Smooth muscle cell (in vitro differentiated cells): Measurements from ENCODE around the gene TMEM208. TPM values are rescaled to one million over a fixed set of nuclear protein-coding genes. Genes with fewer than 3 reads are reported as not detected.

Source experiments
- DNase-seq: peaks from one replicate; lab custom pipeline; 2025; ENCODE audit not compliant: unreplicated experiment; lab: John Stamatoyannopoulos, UW
- H2AFZ ChIP-seq: fragments of 200-600 bp; sonication (generic); 2 replicates; pipeline ENCODE4 v1.6.0; 2016; ENCODE audit warnings: antibody characterized with exemption, low read depth, mild to moderate bottlenecking
- H3F3A ChIP-seq: fragments of 200-600 bp; sonication (generic); 2 replicates; pipeline ENCODE4 v1.6.0; 2017; ENCODE audit warnings: antibody characterized with exemption, low read depth
- H3K27ac ChIP-seq: fragments of 200-600 bp; sonication (generic); 2 replicates; pipeline ENCODE4 v1.5.1; 2016; ENCODE audit warnings: low read depth, mild to moderate bottlenecking
- H3K27me3 ChIP-seq: fragments of 200-600 bp; sonication (generic); 2 replicates; pipeline ENCODE4 v1.6.1; 2016; ENCODE audit warnings: low read depth, mild to moderate bottlenecking
- H3K36me3 ChIP-seq: fragments of 200-600 bp; sonication (generic); 2 replicates; pipeline ENCODE4 v1.5.1; 2016; ENCODE audit warnings: low read depth
- H3K4me1 ChIP-seq: fragments of 200-600 bp; sonication (generic); 2 replicates; pipeline ENCODE4 v1.5.1; 2016; ENCODE audit warnings: low read depth
- H3K4me2 ChIP-seq: fragments of 200-600 bp; sonication (generic); 2 replicates; pipeline ENCODE4 v1.6.0; 2016; ENCODE audit warnings: mild to moderate bottlenecking
- H3K4me3 ChIP-seq: fragments of 200-600 bp; sonication (generic); 2 replicates; pipeline ENCODE4 v1.5.1; 2016; ENCODE audit warnings: mild to moderate bottlenecking
- H3K79me2 ChIP-seq: fragments of 200-600 bp; sonication (generic); 2 replicates; pipeline ENCODE4 v1.6.0; 2016; ENCODE audit warnings: low read depth, mild to moderate bottlenecking
- H3K9ac ChIP-seq: fragments of 200-600 bp; sonication (generic); 2 replicates; pipeline ENCODE4 v1.6.0; 2016; ENCODE audit warnings: low read depth
- H3K9me3 ChIP-seq: fragments of 200-600 bp; sonication (generic); replicated peaks from 2 replicates; pipeline ENCODE4 v1.5.1; 2016; ENCODE audit warnings: low read depth
- H4K20me1 ChIP-seq: fragments of 200-600 bp; sonication (generic); 2 replicates; pipeline ENCODE4 v1.6.0; 2016; ENCODE audit warnings: low read depth
- WGBS: methylation state at CpG from one replicate; pipeline ENCODE4 v1.1.7; 2016; ENCODE audit warnings: low lambda C conversion rate; 5-methylcytosine and 5-hydroxymethylcytosine counted together
- polyA plus RNA-seq: library from polyadenylated mRNA; unstranded; fragments of >200 nt; fragmentation: Nextera tagmentation; extraction: Ambion mirVana; gene quantifications from 2 replicates; pipeline ENCODE4 v1.2.1, GENCODE V29; 2016
- total RNA-seq: library from RNA; depleted of rRNA; stranded (reverse); fragments of >200 nt; gene quantifications from 2 replicates; pipeline ENCODE4 v1.2.3, GENCODE V29; 2014
- TF ChIP-seq, protein P1 (sequence below): fragments of 200-600 bp; sonication (generic); IDR thresholded peaks from 2 replicates; pipeline ENCODE4 v1.5.1; 2017; ENCODE audit warnings: borderline replicate concordance, mild to moderate bottlenecking, antibody characterized with exemption; ENCODE audit not compliant: insufficient read depth, poor library complexity, severe bottlenecking

Gene TMEM208
- total and polyA plus RNA-seq, 2 experiments from 2014 or later, result 45.4 to 171 TPM

DNA sequence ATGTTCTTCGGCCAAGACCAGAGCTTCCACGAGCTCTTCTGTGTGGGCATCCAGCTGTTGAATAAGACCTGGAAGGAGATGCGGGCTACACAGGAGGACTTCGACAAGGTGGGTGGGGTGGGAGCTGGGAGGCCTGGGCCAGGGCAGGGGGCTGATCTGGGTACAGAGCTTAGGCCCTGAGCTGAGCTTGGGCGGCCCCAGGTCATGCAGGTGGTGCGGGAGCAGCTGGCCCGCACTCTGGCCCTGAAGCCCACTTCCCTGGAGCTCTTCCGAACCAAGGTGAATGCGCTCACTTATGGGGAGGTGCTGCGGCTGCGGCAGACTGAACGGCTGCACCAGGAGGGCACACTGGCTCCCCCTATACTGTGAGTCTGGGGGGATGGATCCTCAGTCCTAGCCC, 24.5 kb upstream of the TMEM208 start:
- Histone ChIP-seq H3K27me3 (no peaks in the 10 kb centered on the region), H2AFZ (no peak overlapping the region), H3K4me3 (no peak overlapping the region), H3F3A (no peaks in the 10 kb centered on the region), H3K4me2 (no peak overlapping the region), H4K20me1 (peaks cover 14% of the 10 kb centered on the region), H3K9ac (no peak overlapping the region), H3K79me2 (no peaks in the 10 kb centered on the region), H3K36me3 (no peaks in the 10 kb centered on the region), H3K9me3 (no peaks in the 10 kb centered on the region), H3K4me1 (no peaks in the 10 kb centered on the region), H3K27ac (no peak overlapping the region)
- TF ChIP-seq, protein P1, sequence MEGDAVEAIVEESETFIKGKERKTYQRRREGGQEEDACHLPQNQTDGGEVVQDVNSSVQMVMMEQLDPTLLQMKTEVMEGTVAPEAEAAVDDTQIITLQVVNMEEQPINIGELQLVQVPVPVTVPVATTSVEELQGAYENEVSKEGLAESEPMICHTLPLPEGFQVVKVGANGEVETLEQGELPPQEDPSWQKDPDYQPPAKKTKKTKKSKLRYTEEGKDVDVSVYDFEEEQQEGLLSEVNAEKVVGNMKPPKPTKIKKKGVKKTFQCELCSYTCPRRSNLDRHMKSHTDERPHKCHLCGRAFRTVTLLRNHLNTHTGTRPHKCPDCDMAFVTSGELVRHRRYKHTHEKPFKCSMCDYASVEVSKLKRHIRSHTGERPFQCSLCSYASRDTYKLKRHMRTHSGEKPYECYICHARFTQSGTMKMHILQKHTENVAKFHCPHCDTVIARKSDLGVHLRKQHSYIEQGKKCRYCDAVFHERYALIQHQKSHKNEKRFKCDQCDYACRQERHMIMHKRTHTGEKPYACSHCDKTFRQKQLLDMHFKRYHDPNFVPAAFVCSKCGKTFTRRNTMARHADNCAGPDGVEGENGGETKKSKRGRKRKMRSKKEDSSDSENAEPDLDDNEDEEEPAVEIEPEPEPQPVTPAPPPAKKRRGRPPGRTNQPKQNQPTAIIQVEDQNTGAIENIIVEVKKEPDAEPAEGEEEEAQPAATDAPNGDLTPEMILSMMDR, result no peak
- no peak for DNase-seq
- WGBS, result over 99% methylated on average over 12 of the region's 12 CpGs

DNA sequence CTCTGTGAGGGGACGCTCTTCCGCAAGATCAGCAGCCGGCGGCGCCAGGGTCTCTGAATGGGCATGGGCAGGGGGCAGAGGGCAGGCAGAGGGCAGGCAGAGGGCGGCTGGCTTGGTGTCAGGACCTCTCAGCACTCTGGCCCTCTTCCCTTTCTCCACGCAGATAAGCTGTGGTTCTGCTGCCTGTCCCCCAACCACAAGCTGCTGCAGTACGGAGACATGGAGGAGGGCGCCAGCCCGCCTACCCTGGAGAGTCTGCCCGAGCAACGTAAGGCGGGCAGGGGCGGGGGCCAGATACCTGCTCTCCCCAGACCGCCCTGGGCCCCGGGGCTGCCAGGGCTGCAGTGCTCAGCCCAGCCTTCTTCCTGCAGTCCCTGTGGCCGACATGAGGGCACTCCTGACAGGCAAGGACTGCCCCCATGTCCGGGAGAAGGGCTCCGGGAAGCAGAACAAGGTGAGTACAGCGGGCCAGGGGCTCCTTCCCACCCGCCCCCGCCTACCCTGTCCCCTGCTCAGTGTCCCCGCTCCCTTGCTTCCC, 23.9 kb upstream of the TMEM208 start:
- H3F3A ChIP-seq, result no peaks in the 10 kb centered on the region
- H3K4me3 ChIP-seq, result no peak overlapping the region
- no peak overlapping the region for H3K27ac ChIP-seq
- H3K9ac ChIP-seq, result no peak overlapping the region
- H3K27me3 ChIP-seq, result no peaks in the 10 kb centered on the region
- no peak overlapping the region for H2AFZ ChIP-seq
- H3K79me2 ChIP-seq, result no peaks in the 10 kb centered on the region
- WGBS, result 97% methylated on average over 17 of the region's 23 CpGs
- no peak overlapping the region for H3K4me2 ChIP-seq
- H3K4me1 ChIP-seq, result no peaks in the 10 kb centered on the region
- H4K20me1 ChIP-seq, result peaks cover 8% of the 10 kb centered on the region
- TF ChIP-seq, protein P1, result no peak
- DNase-seq, result no peak
- no peaks in the 10 kb centered on the region for H3K9me3 ChIP-seq
- H3K36me3 ChIP-seq, result no peaks in the 10 kb centered on the region

DNA sequence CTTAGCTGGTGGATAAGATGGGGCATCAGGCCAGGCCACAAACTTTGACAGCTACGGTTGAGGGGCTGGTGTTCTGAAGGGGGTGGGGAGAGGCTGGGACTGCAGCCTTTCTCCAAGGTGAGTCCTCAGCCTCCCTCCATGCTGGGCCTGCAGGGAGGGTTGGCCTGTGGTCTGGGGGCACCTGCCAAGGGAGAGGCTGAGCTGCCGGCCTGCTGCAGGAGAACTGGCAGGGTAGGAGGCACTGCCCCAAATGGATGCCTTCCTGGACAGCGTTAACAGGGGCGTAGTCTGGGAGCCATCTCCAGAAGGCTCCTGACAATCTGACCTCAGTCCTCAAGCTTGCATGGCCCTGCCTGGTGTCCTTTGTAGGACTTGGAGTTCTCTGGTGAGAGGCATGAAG, 22.9 kb upstream of the TMEM208 start:
- Histone ChIP-seq H3K9ac (no peak overlapping the region), H3K4me1 (no peaks in the 10 kb centered on the region), H4K20me1 (no peaks in the 10 kb centered on the region), H3K4me2 (no peak overlapping the region), H2AFZ (no peak overlapping the region), H3K27ac (no peak overlapping the region), H3K36me3 (no peaks in the 10 kb centered on the region), H3K9me3 (no peaks in the 10 kb centered on the region), H3F3A (no peaks in the 10 kb centered on the region), H3K79me2 (no peaks in the 10 kb centered on the region), H3K4me3 (no peak overlapping the region), H3K27me3 (no peaks in the 10 kb centered on the region)
- TF ChIP-seq, protein P1, result no peak
- DNase-seq, result no peak
- WGBS, result 91% methylated on average over 4 of the region's 4 CpGs

DNA sequence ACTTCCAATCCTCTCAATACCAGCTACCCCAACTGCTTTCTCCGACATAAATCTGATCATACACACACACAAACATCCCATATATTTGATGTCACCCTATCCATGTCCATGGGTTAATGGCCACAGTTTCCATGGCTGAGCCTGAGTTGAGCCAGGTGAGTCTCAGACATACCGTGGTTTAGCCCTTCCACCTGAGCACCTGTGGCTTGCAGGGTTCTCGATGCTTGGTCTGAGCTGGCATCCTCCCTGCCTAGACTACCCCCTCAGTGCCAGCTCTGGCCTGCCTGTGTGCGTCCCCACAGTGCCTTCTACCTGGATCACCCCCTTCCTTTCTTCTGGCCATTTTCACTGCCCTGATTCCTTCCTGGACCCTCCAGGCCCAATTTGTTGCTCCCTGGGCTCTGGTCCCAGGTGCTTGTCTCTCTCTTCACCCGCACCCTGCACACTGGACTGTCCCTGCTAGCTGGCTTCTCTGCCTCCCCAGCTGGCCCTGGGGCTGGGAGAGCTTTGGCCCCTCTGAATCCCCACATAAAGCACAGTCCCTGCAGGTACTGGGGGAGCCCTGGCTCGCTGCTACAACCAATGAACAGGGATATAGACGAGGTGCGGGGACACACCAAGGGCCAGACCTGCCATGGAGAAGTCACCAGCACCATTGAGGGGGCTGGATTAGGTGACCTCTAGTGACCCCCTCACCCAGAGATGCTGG, 20.6 kb upstream of the TMEM208 start:
- H3K9me3 ChIP-seq, result no peaks in the 10 kb centered on the region
- no peak for DNase-seq
- H3K27me3 ChIP-seq, result no peaks in the 10 kb centered on the region
- H2AFZ ChIP-seq, result no peak overlapping the region
- TF ChIP-seq, protein P1, result no peak
- no peaks in the 10 kb centered on the region for H3K4me1 ChIP-seq
- H3K4me2 ChIP-seq, result no peak overlapping the region
- no peaks in the 10 kb centered on the region for H3K36me3 ChIP-seq
- H3K9ac ChIP-seq, result no peak overlapping the region
- no peak overlapping the region for H3K4me3 ChIP-seq
- no peaks in the 10 kb centered on the region for H3F3A ChIP-seq
- WGBS, result 94% methylated on average over 8 of the region's 8 CpGs
- H3K27ac ChIP-seq, result no peak overlapping the region
- no peaks in the 10 kb centered on the region for H4K20me1 ChIP-seq
- no peaks in the 10 kb centered on the region for H3K79me2 ChIP-seq
